HTERT RPE-1 (cell line): ENCODE data around the gene PI4KA.

Experiments used
- in situ Hi-C: fragments of 300-500 bp; cut with MboI; formaldehyde crosslinking; loops from 4 replicates; pipeline ENCODE4 v1.14.3; 2020; ENCODE audit warnings: low sequenced_read_pairs

Gene PI4KA

GRCh38 chr22:20794650-20795413, 63.8 kb downstream of the PI4KA start:
- in situ Hi-C loops, result no loop called here

- in situ Hi-C loops, result no loop called here
Measured at GRCh38 chr22:20793748-20794649, 64.6 kb downstream of the PI4KA start.

GRCh38 chr22:20792966-20793728, 65.5 kb downstream of the PI4KA start:
- in situ Hi-C loops, result no loop called here

GRCh38 chr22:20792221-20792965, 66.2 kb downstream of the PI4KA start:
- in situ Hi-C loops, result no loop called here

- in situ Hi-C loops, result no loop called here
Measured at GRCh38 chr22:20788627-20789344, 69.8 kb downstream of the PI4KA start.

- in situ Hi-C loops, result no loop called here
Measured at GRCh38 chr22:20787746-20788626, 70.6 kb downstream of the PI4KA start.

GRCh38 chr22:20787223-20787622, 71.4 kb downstream of the PI4KA start:
- in situ Hi-C loops, result no loop called here

- in situ Hi-C loops, result no loop called here
Measured at GRCh38 chr22:20786536-20786979, 72.1 kb downstream of the PI4KA start.

- in situ Hi-C loops, result no loop called here
Measured at GRCh38 chr22:20786048-20786447, 72.6 kb downstream of the PI4KA start.

GRCh38 chr22:20785415-20785814, 73.2 kb downstream of the PI4KA start:
- in situ Hi-C loops, result no loop called here

GRCh38 chr22:20783844-20784723, 74.5 kb downstream of the PI4KA start:
- in situ Hi-C loops, result no loop called here

- in situ Hi-C loops, result no loop called here
Measured at GRCh38 chr22:20783300-20783673, 75.3 kb downstream of the PI4KA start.

GRCh38 chr22:20782596-20783299, 75.9 kb downstream of the PI4KA start:
- in situ Hi-C loops, result no loop called here

- in situ Hi-C loops, result no loop called here
Measured at GRCh38 chr22:20782083-20782482, 76.5 kb downstream of the PI4KA start.

GRCh38 chr22:20781272-20781990, 77.2 kb downstream of the PI4KA start:
- in situ Hi-C loops, result no loop called here

- in situ Hi-C loops, result no loop called here
Measured at GRCh38 chr22:20779818-20780158, 78.8 kb downstream of the PI4KA start.
